ENCODE results near the gene ZNF548.

DNA sequence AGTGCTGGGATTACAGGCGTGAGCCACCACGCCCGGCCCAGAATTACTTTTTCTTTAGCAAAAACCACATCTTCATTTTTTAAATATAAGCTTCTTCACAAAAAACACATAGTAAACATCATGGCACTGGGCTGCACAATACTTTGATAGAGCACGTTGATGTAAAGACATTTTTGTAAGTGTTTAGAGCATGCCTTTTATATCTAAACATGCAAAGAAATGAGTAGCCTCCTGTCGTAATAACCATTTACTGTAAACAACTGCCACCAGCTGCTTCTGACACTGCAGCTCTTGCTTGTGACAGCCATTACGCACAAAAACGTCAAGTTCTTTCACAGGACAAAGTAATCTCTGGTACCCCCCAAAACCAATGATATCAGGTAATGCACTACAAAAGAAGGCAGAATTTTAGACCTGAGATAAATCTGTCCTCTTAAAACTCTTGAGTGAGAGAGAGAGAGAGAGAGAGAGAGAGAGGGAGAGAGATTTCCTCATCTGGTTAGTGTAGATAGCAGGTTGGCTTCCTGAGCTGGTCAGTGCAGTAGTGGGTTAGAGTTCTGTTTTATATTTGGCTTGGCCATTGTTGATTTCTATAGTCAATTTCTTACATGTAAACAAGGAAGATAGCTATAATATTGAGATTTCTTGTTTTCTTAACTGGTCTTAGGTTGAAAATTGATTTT is 6.7 kb upstream of the ZNF548 start:
- TF ChIP-seq, protein P1, sequence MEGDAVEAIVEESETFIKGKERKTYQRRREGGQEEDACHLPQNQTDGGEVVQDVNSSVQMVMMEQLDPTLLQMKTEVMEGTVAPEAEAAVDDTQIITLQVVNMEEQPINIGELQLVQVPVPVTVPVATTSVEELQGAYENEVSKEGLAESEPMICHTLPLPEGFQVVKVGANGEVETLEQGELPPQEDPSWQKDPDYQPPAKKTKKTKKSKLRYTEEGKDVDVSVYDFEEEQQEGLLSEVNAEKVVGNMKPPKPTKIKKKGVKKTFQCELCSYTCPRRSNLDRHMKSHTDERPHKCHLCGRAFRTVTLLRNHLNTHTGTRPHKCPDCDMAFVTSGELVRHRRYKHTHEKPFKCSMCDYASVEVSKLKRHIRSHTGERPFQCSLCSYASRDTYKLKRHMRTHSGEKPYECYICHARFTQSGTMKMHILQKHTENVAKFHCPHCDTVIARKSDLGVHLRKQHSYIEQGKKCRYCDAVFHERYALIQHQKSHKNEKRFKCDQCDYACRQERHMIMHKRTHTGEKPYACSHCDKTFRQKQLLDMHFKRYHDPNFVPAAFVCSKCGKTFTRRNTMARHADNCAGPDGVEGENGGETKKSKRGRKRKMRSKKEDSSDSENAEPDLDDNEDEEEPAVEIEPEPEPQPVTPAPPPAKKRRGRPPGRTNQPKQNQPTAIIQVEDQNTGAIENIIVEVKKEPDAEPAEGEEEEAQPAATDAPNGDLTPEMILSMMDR (IDR thresholded peaks at IDR 0.05), result no peak
- TF ChIP-seq POLR2A (IDR thresholded peaks at IDR 0.05; ENCODE audit: low read depth), result no peak
